Small intestine (tissue), 7 donors: ENCODE results near the gene DNAH1. TPM values are rescaled to one million over a fixed set of nuclear protein-coding genes. Genes with fewer than 3 reads are reported as not detected.

Experiments used
- DNase-seq, 2 donors: peaks; one replicate each; pipeline versions ENCODE4 v3.0.0 to v3.0.0-alpha.2; 2013
- FAIRE-seq: peaks from 2 replicates; lab custom pipeline; 2012; peaks lifted over from hg19 to GRCh38; lab: Jason Lieb, UNC
- H3K27ac ChIP-seq, 3 donors: one replicate each; pipeline ENCODE4 v1.5.1; 2013; ENCODE audit warnings: low read length in 2 of 3, mild to moderate bottlenecking in 2 of 3, control low read depth in 1 of 3, inconsistent platforms in 1 of 3, low read depth in 1 of 3, moderate library complexity in 1 of 3
- H3K27me3 ChIP-seq, 3 donors: one replicate each; pipeline ENCODE4 v1.6.1; 2013; ENCODE audit warnings: low read length in 3 of 3, inconsistent platforms in 1 of 3; ENCODE audit not compliant: control insufficient read depth in 3 of 3, insufficient read depth in 3 of 3
- H3K36me3 ChIP-seq, 3 donors: one replicate each; pipeline ENCODE4 v1.6.1; 2013; ENCODE audit warnings: low read length in 3 of 3, inconsistent platforms in 1 of 3, low read depth in 1 of 3, mild to moderate bottlenecking in 1 of 3, moderate library complexity in 1 of 3; ENCODE audit not compliant: control insufficient read depth in 3 of 3, insufficient read depth in 2 of 3
- H3K4me1 ChIP-seq, 3 donors: one replicate each; pipeline ENCODE4 v1.6.1; 2013; ENCODE audit warnings: low read length in 2 of 3, inconsistent platforms in 1 of 3, low read depth in 1 of 3, mild to moderate bottlenecking in 1 of 3, moderate library complexity in 1 of 3; ENCODE audit not compliant: control insufficient read depth in 3 of 3, insufficient read depth in 2 of 3
- H3K4me3 ChIP-seq, 3 donors: one replicate each; pipeline ENCODE4 v1.5.1; 2013; ENCODE audit warnings: low read length in 3 of 3, control low read depth in 1 of 3, inconsistent platforms in 1 of 3, low read depth in 1 of 3, mild to moderate bottlenecking in 1 of 3, moderate library complexity in 1 of 3
- H3K9me3 ChIP-seq, 2 donors: one replicate each; pipeline ENCODE4 v1.6.1; 2013; ENCODE audit warnings: low read depth in 1 of 2, low read length in 1 of 2; ENCODE audit not compliant: control insufficient read depth in 2 of 2, insufficient read depth in 1 of 2
- WGBS, 3 donors: extraction: QIAGEN DNeasy Blood & Tissue Kit; methylation state at CpG; one replicate each; pipeline ENCODE4 v1.1.7; 2013; 5-methylcytosine and 5-hydroxymethylcytosine counted together
- polyA plus RNA-seq, 4 donors: library from polyadenylated mRNA; stranded (reverse) in 3 of 4; unstranded in 1 of 4; fragments of 200-250 nt in 3 of 4; fragments of 120-200 nt in 1 of 4; gene quantifications; one replicate each; pipeline versions ENCODE4 v1.2.1 to v1.2.3, GENCODE V29; 2013
- donor health status: healthy with polysubstance abuse.
- donor health status: control.
- donor health status: control.
- donor health status: Bipolar disorder and iron deficiency.
- donor health status: healthy.

Gene DNAH1
- polyA plus RNA-seq, 4 donors: 4.3 to 22.6 (median 7.5) TPM

DNA sequence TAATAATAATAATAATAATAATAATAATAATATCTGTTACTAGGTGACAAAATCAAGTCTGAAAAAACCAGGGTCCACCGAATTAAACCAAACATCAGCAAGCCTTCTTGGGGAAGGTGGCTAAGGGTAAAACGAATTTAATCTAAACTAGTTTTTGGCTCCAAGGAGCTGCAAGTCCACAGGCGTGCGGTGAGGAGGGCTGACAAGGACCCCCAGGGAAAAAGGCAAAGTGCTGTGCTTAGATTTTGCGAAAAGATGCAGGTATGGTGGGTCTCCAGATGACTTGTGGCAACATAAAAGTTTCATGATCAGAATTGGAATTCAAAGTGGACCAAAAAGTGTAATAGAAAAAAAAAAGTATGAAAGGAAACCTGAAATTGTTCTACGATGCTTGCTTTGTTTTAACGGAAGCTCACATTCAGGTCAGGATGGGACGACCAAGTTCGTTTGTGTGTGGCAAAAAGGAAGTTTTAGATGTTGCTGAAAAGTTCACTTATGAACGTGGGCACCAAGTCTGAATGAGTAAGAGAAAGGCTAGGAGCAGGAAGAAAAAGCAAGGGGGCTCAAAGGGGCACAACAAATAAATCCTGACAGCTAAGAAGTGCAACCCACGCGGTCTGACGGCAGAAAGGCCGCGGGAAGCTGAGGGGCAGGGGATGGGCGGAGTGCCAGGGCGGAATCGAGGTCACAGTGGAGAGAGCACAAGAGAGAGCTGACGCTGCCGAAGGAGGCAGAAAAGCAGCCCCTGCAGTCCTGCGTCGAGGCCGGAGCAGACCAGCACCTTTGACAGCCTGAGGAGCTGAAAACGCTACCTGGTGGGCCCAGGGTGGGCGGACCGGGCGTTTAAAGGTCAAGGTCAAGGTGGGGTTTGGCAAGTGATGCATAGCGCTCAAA, 38.8 kb upstream of the DNAH1 start:
- DNase-seq (peak; percentile 70 to 77), FAIRE-seq (no peak)
- WGBS, 3 donors: 0 to 1% (median 1%) methylated on average over 28 of the region's 28 CpGs
- peak overlapping the region; percentile 95 to 99 (median 97) for H3K27ac ChIP-seq
- H3K36me3 ChIP-seq: peaks cover 0 to 29% (median 2%) of the 10 kb centered on the region in 3 donors
- peak overlapping the region; percentile 83 to 96 (median 88) for H3K4me3 ChIP-seq
- peaks cover 3 to 34% (median 23%) of the 10 kb centered on the region in 3 donors for H3K4me1 ChIP-seq
- no peaks in the 10 kb centered on the region for H3K9me3 ChIP-seq
- H3K27me3 ChIP-seq: no peaks in the 10 kb centered on the region

- DNase-seq (peak in 1 of 2 donors; percentile 60), FAIRE-seq (no peak)
- 0 to 1% (median 0%) methylated on average over 47 to 54 of the region's 54 CpGs for WGBS, 3 donors
- no peaks in the 10 kb centered on the region for H3K9me3 ChIP-seq
- peak overlapping the region; percentile 95 to 99 (median 97) for H3K27ac ChIP-seq
- H3K36me3 ChIP-seq: peaks cover 0 to 26% (median 2%) of the 10 kb centered on the region in 3 donors
- H3K4me3 ChIP-seq: peak overlapping the region; percentile 83 to 96 (median 88)
- H3K27me3 ChIP-seq: no peaks in the 10 kb centered on the region
- H3K4me1 ChIP-seq: peaks cover 2 to 41% (median 20%) of the 10 kb centered on the region in 3 donors
These were observed 38.1 kb upstream of the DNAH1 start for GRCh38 chr3:52277972-52278509.

GRCh38 chr3:52278510-52279069, 37.5 kb upstream of the DNAH1 start, which contains the start of gene WDR82:
TSS of gene WDR82 (minus strand) at chr3:52278649. CDS start at chr3:52278361, 288 bp downstream.
- Histone ChIP-seq H3K27me3 (no peaks in the 10 kb centered on the region), H3K27ac (peak within 1 kb of the TSS; percentile 95 to 99 (median 97)), H3K4me1 (peaks cover 6 to 41% (median 22%) of the 10 kb centered on the region in 3 donors), H3K36me3 (peaks cover 0 to 22% (median 2%) of the 10 kb centered on the region in 3 donors), H3K4me3 (peak within 1 kb of the TSS; percentile 83 to 96 (median 88)), H3K9me3 (no peaks in the 10 kb centered on the region)
- WGBS, 3 donors: 0 to 1% (median 1%) methylated on average over 47 to 58 of the region's 58 CpGs
- DNase-seq: peak; percentile 92 to 98
- FAIRE-seq: no peak

- Histone ChIP-seq H3K4me3 (peak overlapping the region in 1 of 3 donors; percentile 96), H3K9me3 (no peaks in the 10 kb centered on the region), H3K36me3 (peaks cover 0 to 19% (median 2%) of the 10 kb centered on the region in 3 donors), H3K27ac (peak overlapping the region in 2 of 3 donors; percentile 97 to 99), H3K4me1 (peaks cover 8 to 51% (median 13%) of the 10 kb centered on the region in 3 donors), H3K27me3 (no peaks in the 10 kb centered on the region)
- WGBS, 3 donors: 25 to 42% (median 37%) methylated on average over 2 of the region's 2 CpGs
- no peak for DNase-seq
- FAIRE-seq: no peak
These were observed 36.5 kb upstream of the DNAH1 start for GRCh38 chr3:52279596-52279995.

- WGBS, 3 donors: 48 to 65% (median 54%) methylated on average over 6 of the region's 6 CpGs
- H3K4me1 ChIP-seq: peaks cover 8 to 55% (median 13%) of the 10 kb centered on the region in 3 donors
- no peaks in the 10 kb centered on the region for H3K9me3 ChIP-seq
These were observed 36.1 kb upstream of the DNAH1 start for GRCh38 chr3:52280050-52280461.

GRCh38 chr3:52281981-52282801, 33.9 kb upstream of the DNAH1 start:
- FAIRE-seq (no peak), DNase-seq (peak; percentile 73 to 75)
- Histone ChIP-seq H3K27ac (peak overlapping the region; percentile 76 to 86 (median 80)), H3K27me3 (no peaks in the 10 kb centered on the region), H3K9me3 (no peaks in the 10 kb centered on the region), H3K4me3 (no peak overlapping the region), H3K36me3 (peaks cover 0 to 13% (median 2%) of the 10 kb centered on the region in 3 donors), H3K4me1 (peaks cover 8 to 64% (median 17%) of the 10 kb centered on the region in 3 donors)
- WGBS, 3 donors: 21 to 50% (median 22%) methylated on average over 8 of the region's 8 CpGs

More at GRCh38 chr3:52280050-52280461, 36.1 kb upstream of the DNAH1 start:
- Histone ChIP-seq H3K27ac (peak overlapping the region; percentile 33 to 97 (median 67)), H3K4me3 (no peak overlapping the region), H3K27me3 (no peaks in the 10 kb centered on the region), H3K36me3 (peaks cover 0 to 15% (median 2%) of the 10 kb centered on the region in 3 donors)
- DNase-seq (no peak), FAIRE-seq (no peak)

DNA sequence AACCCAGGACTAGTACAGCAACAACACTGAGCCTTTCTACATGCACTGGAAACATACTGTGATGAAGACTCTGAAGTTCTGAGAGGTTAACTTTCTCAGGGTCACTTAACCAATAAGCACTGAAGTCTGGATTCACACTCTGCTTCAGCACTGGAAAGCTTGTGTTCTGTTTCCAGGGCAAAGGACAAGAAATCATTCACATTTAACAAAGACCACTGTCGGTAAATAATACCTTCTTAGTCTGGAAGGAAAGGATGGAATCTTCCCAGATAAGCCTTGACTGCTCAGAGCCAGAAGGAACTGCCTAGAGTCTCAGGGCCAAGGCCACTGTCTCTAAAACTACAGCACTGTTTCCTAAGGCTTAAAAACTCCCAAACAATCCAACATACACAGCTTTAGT, 32.8 kb upstream of the DNAH1 start:
- no peaks in the 10 kb centered on the region for H3K27me3 ChIP-seq
- DNase-seq: peak in 1 of 2 donors; percentile 47
- no peak overlapping the region for H3K4me3 ChIP-seq
- H3K9me3 ChIP-seq: no peaks in the 10 kb centered on the region
- 13 to 59% (median 29%) methylated on average over 1 of the region's 1 CpG for WGBS, 3 donors
- peak overlapping the region; percentile 56 to 80 (median 64) for H3K27ac ChIP-seq
- peaks cover 0 to 10% (median 2%) of the 10 kb centered on the region in 3 donors for H3K36me3 ChIP-seq
- no peak for FAIRE-seq
- H3K4me1 ChIP-seq: peaks cover 8 to 65% (median 17%) of the 10 kb centered on the region in 3 donors
